H1 (cell line): ENCODE measurements around the gene TBC1D28. TPM values are rescaled to one million over a fixed set of nuclear protein-coding genes. Genes with fewer than 3 reads are reported as not detected.

Source experiments
- polyA plus RNA-seq, 7 experiments: library from polyadenylated mRNA; depleted of rRNA in 3 of 7; stranded (reverse) in 5 of 7; unstranded in 2 of 7; fragments of >200 nt in 5 of 7; fragments of 200-250 nt in 2 of 7; gene quantifications; 1 replicate in 5 of 7; 2 replicates in 1 of 7; 4 replicates in 1 of 7; pipeline versions ENCODE4 v1.2.1 to v1.2.3, GENCODE V29; 2011 to 2013; ENCODE audit warnings: missing spikeins in 2 of 7, mixed read lengths in 2 of 7
- small RNA-seq: library from polyadenylated mRNA; stranded (forward); fragments of <200 nt; extraction: miRNeasy Mini kit (QIAGEN cat#:217004); gene quantifications from one replicate; pipeline ENCODE3, GENCODE V24; 2013; ENCODE audit not compliant: insufficient read depth
- total RNA-seq: library from RNA; stranded (reverse); fragmentation: NEBNext Ultra II Directional; extraction: Animal tissue kit (Norgen Biotek cat#: 25700); gene quantifications from 2 replicates; pipeline ENCODE4 v1.2.1, GENCODE V29; 2021

The TBC1D28 gene
- total and polyA plus RNA-seq, 2 of the 8 experiments (the other 6 are each of a cell fraction or from before 2014, with no cell fraction given) = not detected

Small RNA genes lying within 50 kb of the gene (small RNA-seq; reads per million reads assigned to genes)
- not detected for gene AC026271.2

Other genes with a start within 250 kb of the TBC1D28 start
- not detected in 2 replicates for gene LGALS9C, start 167.6 kb downstream of the TBC1D28 start, total RNA-seq
- gene LGALS9C, start 167.6 kb downstream of the TBC1D28 start, polyA plus RNA-seq (2011; rRNA removed) = 0.03 and 0.17 TPM in 2 replicates
- gene FOXO3B, start 37.9 kb upstream of the TBC1D28 start, total RNA-seq = 12.4 and 13.3 TPM in 2 replicates
- gene FOXO3B, start 37.9 kb upstream of the TBC1D28 start, polyA plus RNA-seq (2011; rRNA removed) = 13.7 and 19.8 TPM in 2 replicates
- not detected in 2 replicates for gene FBXW10, start 99.7 kb upstream of the TBC1D28 start, total RNA-seq
- gene FBXW10, start 99.7 kb upstream of the TBC1D28 start, polyA plus RNA-seq (2011; rRNA removed) = not detected in 2 replicates
- gene TVP23B, start 136.8 kb upstream of the TBC1D28 start, total RNA-seq = 21.1 and 22.7 TPM in 2 replicates
- 5.5 and 11.5 TPM in 2 replicates for gene TVP23B, start 136.8 kb upstream of the TBC1D28 start, polyA plus RNA-seq (2011; rRNA removed)
- gene PRPSAP2, start 213.7 kb upstream of the TBC1D28 start, total RNA-seq = 48.3 and 50.5 TPM in 2 replicates
- 21.9 and 28.7 TPM in 2 replicates for gene PRPSAP2, start 213.7 kb upstream of the TBC1D28 start, polyA plus RNA-seq (2011; rRNA removed)